Measurements from ENCODE around the gene SLC5A2.
"Not testable (repeated sequence)": the region's sequence is repeated elsewhere in the genome, so short reads cannot be mapped to it uniquely, and the experiment has no call there.

SLC5A2 gene

GRCh38 chr16:31478956-31479355 lies 4.0 kb upstream of the SLC5A2 start:
- no peak overlapping the region for H3K4me3 ChIP-seq (ENCODE audit: extremely low read depth, insufficient read depth, low read length, poor library complexity, severe bottlenecking)
- H3K27ac ChIP-seq (ENCODE audit: low read depth, low read length, severe bottlenecking): no peak overlapping the region
- no peaks in the 10 kb centered on the region for H3K4me1 ChIP-seq (ENCODE audit: control insufficient read depth, insufficient read depth, low read length, poor library complexity, severe bottlenecking)
- H3K36me3 ChIP-seq (ENCODE audit: control insufficient read depth, insufficient read depth, low read length): peaks cover 46% of the 10 kb centered on the region
- no peaks in the 10 kb centered on the region for H3K9me3 ChIP-seq (ENCODE audit: control insufficient read depth, low read length)
- WGBS, 2 experiments (ENCODE audit: insufficient coverage in 2 of 2): 100% methylated on average over 1 to 2 of the region's 3 CpGs

- no peak overlapping the region for H3K27ac ChIP-seq (ENCODE audit: low read depth, low read length, severe bottlenecking)
- H3K9me3 ChIP-seq (ENCODE audit: control insufficient read depth, low read length): no peaks in the 10 kb centered on the region
- peaks cover 3% of the 10 kb centered on the region for H3K4me1 ChIP-seq (ENCODE audit: control insufficient read depth, insufficient read depth, low read length, poor library complexity, severe bottlenecking)
- 86 to 97% methylated on average over 6 to 7 of the region's 9 CpGs for WGBS, 2 experiments (ENCODE audit: insufficient coverage in 2 of 2)
- H3K36me3 ChIP-seq (ENCODE audit: control insufficient read depth, insufficient read depth, low read length): peaks cover 38% of the 10 kb centered on the region
- no peak overlapping the region for H3K4me3 ChIP-seq (ENCODE audit: extremely low read depth, insufficient read depth, low read length, poor library complexity, severe bottlenecking)
Measured at GRCh38 chr16:31479751-31480150, 3.2 kb upstream of the SLC5A2 start.

- no peak overlapping the region for H3K27ac ChIP-seq (ENCODE audit: low read depth, low read length, severe bottlenecking)
- no peaks in the 10 kb centered on the region for H3K9me3 ChIP-seq (ENCODE audit: control insufficient read depth, low read length)
- WGBS, 2 experiments (ENCODE audit: insufficient coverage in 2 of 2): 81 to 95% methylated on average over 5 to 7 of the region's 7 CpGs
- no peak overlapping the region for H3K4me3 ChIP-seq (ENCODE audit: extremely low read depth, insufficient read depth, low read length, poor library complexity, severe bottlenecking)
- H3K4me1 ChIP-seq (ENCODE audit: control insufficient read depth, insufficient read depth, low read length, poor library complexity, severe bottlenecking): peaks cover 3% of the 10 kb centered on the region
- peaks cover 26% of the 10 kb centered on the region for H3K36me3 ChIP-seq (ENCODE audit: control insufficient read depth, insufficient read depth, low read length)
Measured at GRCh38 chr16:31480851-31481536, 1.9 kb upstream of the SLC5A2 start.

GRCh38 chr16:31484048-31484447 lies 1.1 kb downstream of the SLC5A2 start:
- not testable (repeated sequence) for H3K9me3 ChIP-seq (ENCODE audit: control insufficient read depth, low read length); H3K36me3 ChIP-seq (ENCODE audit: control insufficient read depth, insufficient read depth, low read length); H3K4me1 ChIP-seq (ENCODE audit: control insufficient read depth, insufficient read depth, low read length, poor library complexity, severe bottlenecking); H3K27ac ChIP-seq (ENCODE audit: low read depth, low read length, severe bottlenecking); H3K4me3 ChIP-seq (ENCODE audit: extremely low read depth, insufficient read depth, low read length, poor library complexity, severe bottlenecking)
- WGBS, 2 experiments (ENCODE audit: insufficient coverage in 2 of 2): 70 to 89% methylated on average over 2 to 3 of the region's 4 CpGs

- H3K4me1 ChIP-seq (ENCODE audit: control insufficient read depth, insufficient read depth, low read length, poor library complexity, severe bottlenecking): peaks cover 8% of the 10 kb centered on the region
Measured at GRCh38 chr16:31484491-31485171, 1.7 kb downstream of the SLC5A2 start.

GRCh38 chr16:31485571-31485970 lies 2.6 kb downstream of the SLC5A2 start:
- Histone ChIP-seq H3K27ac (ENCODE audit: low read depth, low read length, severe bottlenecking) (no peak overlapping the region), H3K36me3 (ENCODE audit: control insufficient read depth, insufficient read depth, low read length) (peaks cover 5% of the 10 kb centered on the region), H3K9me3 (ENCODE audit: control insufficient read depth, low read length) (no peaks in the 10 kb centered on the region), H3K4me3 (ENCODE audit: extremely low read depth, insufficient read depth, low read length, poor library complexity, severe bottlenecking) (no peak overlapping the region), H3K4me1 (ENCODE audit: control insufficient read depth, insufficient read depth, low read length, poor library complexity, severe bottlenecking) (peaks cover 8% of the 10 kb centered on the region)
- WGBS, 2 experiments (ENCODE audit: insufficient coverage in 2 of 2): 90 to 94% methylated on average over 2 to 10 of the region's 17 CpGs

More at GRCh38 chr16:31484491-31485171, 1.7 kb downstream of the SLC5A2 start:
- H3K4me3 ChIP-seq (ENCODE audit: extremely low read depth, insufficient read depth, low read length, poor library complexity, severe bottlenecking): no peak overlapping the region
- H3K27ac ChIP-seq (ENCODE audit: low read depth, low read length, severe bottlenecking): no peak overlapping the region
- H3K36me3 ChIP-seq (ENCODE audit: control insufficient read depth, insufficient read depth, low read length): no peaks in the 10 kb centered on the region
- 36 to 46% methylated on average over 9 to 11 of the region's 14 CpGs for WGBS, 2 experiments (ENCODE audit: insufficient coverage in 2 of 2)
- no peaks in the 10 kb centered on the region for H3K9me3 ChIP-seq (ENCODE audit: control insufficient read depth, low read length)

- no peak overlapping the region for H3K4me3 ChIP-seq (ENCODE audit: extremely low read depth, insufficient read depth, low read length, poor library complexity, severe bottlenecking)
- H3K9me3 ChIP-seq (ENCODE audit: control insufficient read depth, low read length): no peaks in the 10 kb centered on the region
- 94 to 95% methylated on average over 5 of the region's 5 CpGs for WGBS, 2 experiments (ENCODE audit: insufficient coverage in 2 of 2)
- H3K4me1 ChIP-seq (ENCODE audit: control insufficient read depth, insufficient read depth, low read length, poor library complexity, severe bottlenecking): peaks cover 8% of the 10 kb centered on the region
- peaks cover 8% of the 10 kb centered on the region for H3K36me3 ChIP-seq (ENCODE audit: control insufficient read depth, insufficient read depth, low read length)
- H3K27ac ChIP-seq (ENCODE audit: low read depth, low read length, severe bottlenecking): no peak overlapping the region
Measured at GRCh38 chr16:31486045-31486444, 3.1 kb downstream of the SLC5A2 start.

- Histone ChIP-seq H3K36me3 (ENCODE audit: control insufficient read depth, insufficient read depth, low read length) (peaks cover 8% of the 10 kb centered on the region), H3K4me1 (ENCODE audit: control insufficient read depth, insufficient read depth, low read length, poor library complexity, severe bottlenecking) (peaks cover 8% of the 10 kb centered on the region), H3K4me3 (ENCODE audit: extremely low read depth, insufficient read depth, low read length, poor library complexity, severe bottlenecking) (peak overlapping the region; percentile 40), H3K27ac (ENCODE audit: low read depth, low read length, severe bottlenecking) (no peak overlapping the region), H3K9me3 (ENCODE audit: control insufficient read depth, low read length) (no peaks in the 10 kb centered on the region)
- WGBS, 2 experiments (ENCODE audit: insufficient coverage in 2 of 2): 11 to 17% methylated on average over 28 to 48 of the region's 48 CpGs
Measured at GRCh38 chr16:31487071-31487719, 4.3 kb downstream of the SLC5A2 start.

GRCh38 chr16:31487720-31488467 lies 5.0 kb downstream of the SLC5A2 start:
- Histone ChIP-seq H3K36me3 (ENCODE audit: control insufficient read depth, insufficient read depth, low read length) (peaks cover 15% of the 10 kb centered on the region), H3K9me3 (ENCODE audit: control insufficient read depth, low read length) (no peaks in the 10 kb centered on the region), H3K27ac (ENCODE audit: low read depth, low read length, severe bottlenecking) (no peak overlapping the region), H3K4me1 (ENCODE audit: control insufficient read depth, insufficient read depth, low read length, poor library complexity, severe bottlenecking) (peaks cover 8% of the 10 kb centered on the region), H3K4me3 (ENCODE audit: extremely low read depth, insufficient read depth, low read length, poor library complexity, severe bottlenecking) (peak overlapping the region; percentile 40)
- WGBS, 2 experiments (ENCODE audit: insufficient coverage in 2 of 2): 2% methylated on average over 40 to 57 of the region's 60 CpGs

- peak overlapping the region; percentile 40 for H3K4me3 ChIP-seq (ENCODE audit: extremely low read depth, insufficient read depth, low read length, poor library complexity, severe bottlenecking)
- peaks cover 8% of the 10 kb centered on the region for H3K4me1 ChIP-seq (ENCODE audit: control insufficient read depth, insufficient read depth, low read length, poor library complexity, severe bottlenecking)
- no peaks in the 10 kb centered on the region for H3K9me3 ChIP-seq (ENCODE audit: control insufficient read depth, low read length)
- peaks cover 22% of the 10 kb centered on the region for H3K36me3 ChIP-seq (ENCODE audit: control insufficient read depth, insufficient read depth, low read length)
- WGBS, 2 experiments (ENCODE audit: insufficient coverage in 2 of 2): 63% methylated on average over 60 to 76 of the region's 77 CpGs
- H3K27ac ChIP-seq (ENCODE audit: low read depth, low read length, severe bottlenecking): no peak overlapping the region
Measured at GRCh38 chr16:31488468-31489297, 5.8 kb downstream of the SLC5A2 start.

All from mesodermal cell (in vitro differentiated cells).